ENCODE results near the gene ZNFX1.

DNA sequence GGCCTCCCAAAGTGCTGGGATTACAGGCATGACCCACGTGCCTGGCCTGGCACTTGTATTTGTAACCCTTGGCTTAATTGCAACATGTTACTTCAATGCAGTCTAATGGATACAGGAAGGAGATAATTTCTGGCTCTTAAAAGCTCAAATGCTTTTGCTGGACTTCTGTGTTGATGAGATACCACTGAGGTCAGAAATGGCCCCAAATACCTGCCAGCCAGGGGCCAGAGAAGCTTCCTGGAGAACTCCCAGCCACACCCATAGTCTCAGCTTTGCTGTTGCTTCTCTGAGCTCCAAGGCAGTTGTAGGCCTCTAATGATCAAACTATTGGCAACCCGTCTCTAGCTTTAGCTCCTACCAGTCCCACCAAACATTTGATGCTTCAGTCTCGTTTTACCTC lies 14.2 kb upstream of the ZNFX1 start:
- TF ChIP-seq POLR2AphosphoS5 (IDR thresholded peaks at IDR 0.05; ENCODE audit: low read depth, low read length), result no peak
- TF ChIP-seq, protein P1, sequence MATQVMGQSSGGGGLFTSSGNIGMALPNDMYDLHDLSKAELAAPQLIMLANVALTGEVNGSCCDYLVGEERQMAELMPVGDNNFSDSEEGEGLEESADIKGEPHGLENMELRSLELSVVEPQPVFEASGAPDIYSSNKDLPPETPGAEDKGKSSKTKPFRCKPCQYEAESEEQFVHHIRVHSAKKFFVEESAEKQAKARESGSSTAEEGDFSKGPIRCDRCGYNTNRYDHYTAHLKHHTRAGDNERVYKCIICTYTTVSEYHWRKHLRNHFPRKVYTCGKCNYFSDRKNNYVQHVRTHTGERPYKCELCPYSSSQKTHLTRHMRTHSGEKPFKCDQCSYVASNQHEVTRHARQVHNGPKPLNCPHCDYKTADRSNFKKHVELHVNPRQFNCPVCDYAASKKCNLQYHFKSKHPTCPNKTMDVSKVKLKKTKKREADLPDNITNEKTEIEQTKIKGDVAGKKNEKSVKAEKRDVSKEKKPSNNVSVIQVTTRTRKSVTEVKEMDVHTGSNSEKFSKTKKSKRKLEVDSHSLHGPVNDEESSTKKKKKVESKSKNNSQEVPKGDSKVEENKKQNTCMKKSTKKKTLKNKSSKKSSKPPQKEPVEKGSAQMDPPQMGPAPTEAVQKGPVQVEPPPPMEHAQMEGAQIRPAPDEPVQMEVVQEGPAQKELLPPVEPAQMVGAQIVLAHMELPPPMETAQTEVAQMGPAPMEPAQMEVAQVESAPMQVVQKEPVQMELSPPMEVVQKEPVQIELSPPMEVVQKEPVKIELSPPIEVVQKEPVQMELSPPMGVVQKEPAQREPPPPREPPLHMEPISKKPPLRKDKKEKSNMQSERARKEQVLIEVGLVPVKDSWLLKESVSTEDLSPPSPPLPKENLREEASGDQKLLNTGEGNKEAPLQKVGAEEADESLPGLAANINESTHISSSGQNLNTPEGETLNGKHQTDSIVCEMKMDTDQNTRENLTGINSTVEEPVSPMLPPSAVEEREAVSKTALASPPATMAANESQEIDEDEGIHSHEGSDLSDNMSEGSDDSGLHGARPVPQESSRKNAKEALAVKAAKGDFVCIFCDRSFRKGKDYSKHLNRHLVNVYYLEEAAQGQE (IDR thresholded peaks at IDR 0.05; ENCODE audit: insufficient read depth in 1 of 2, low read depth in 2 of 2, low read length in 2 of 2), result no peak

All from PFSK-1 (cell line).